HepG2 (cell line): ENCODE measurements around the gene ZCCHC17. TPM values are rescaled to one million over a fixed set of nuclear protein-coding genes. Genes with fewer than 3 reads are reported as not detected.

ENCODE experiments used
- ARID5B ChIP-seq: IDR thresholded peaks from 2 replicates; pipeline ENCODE4 v1.4.0; 2020; ENCODE audit warnings: mild to moderate bottlenecking, missing genetic modification reagents
- CEBPZ ChIP-seq: IDR thresholded peaks from 2 replicates; pipeline ENCODE4 v1.6.1; 2012; ENCODE audit warnings: low read length, improper control_type of control experiment
- E2F2 ChIP-seq: sonication (generic); formaldehyde crosslinking; IDR thresholded peaks from 2 replicates; pipeline ENCODE4 v1.4.0; 2020; ENCODE audit warnings: missing genetic modification reagents, borderline replicate concordance
- FOXA3 ChIP-seq: IDR thresholded peaks from 2 replicates; pipeline ENCODE4 v1.6.1; 2016; ENCODE audit warnings: missing genetic modification reagents, missing compliant biosample characterization
- FOXP4 ChIP-seq: sonication (generic); formaldehyde crosslinking; IDR thresholded peaks from 2 replicates; pipeline ENCODE4 v1.4.0; 2020; ENCODE audit warnings: missing genetic modification reagents
- KDM1A ChIP-seq: IDR thresholded peaks from 2 replicates; pipeline ENCODE4 v1.6.1; 2016; ENCODE audit warnings: missing compliant biosample characterization
- MBNL3 ChIP-seq: fragments of 250-450 bp; sonication (Bioruptor Pico); conservative IDR thresholded peaks from 2 replicates; pipeline ENCODE4 v1.8.0; 2022; ENCODE audit warnings: mild to moderate bottlenecking, inconsistent platforms
- PAX8 ChIP-seq: sonication (generic); formaldehyde crosslinking; IDR thresholded peaks from 2 replicates; pipeline ENCODE4 v1.8.0; 2022; ENCODE audit warnings: mild to moderate bottlenecking, missing genetic modification reagents, borderline replicate concordance
- PLRG1 ChIP-seq: fragments of 450-650 bp; conservative IDR thresholded peaks from 2 replicates; pipeline ENCODE4 v1.6.1; 2016
- POLR2A ChIP-seq, 2 experiments: IDR thresholded peaks; 2 replicates each; pipeline ENCODE4 v1.6.1; 2011; ENCODE audit warnings: low read depth in 2 of 2, low read length in 2 of 2, mild to moderate bottlenecking in 1 of 2, moderate library complexity in 1 of 2; ENCODE audit not compliant: insufficient read depth in 1 of 2
- SAP130 ChIP-seq: IDR thresholded peaks from 2 replicates; pipeline ENCODE4 v1.6.1; 2016; ENCODE audit warnings: low read depth
- SIN3A ChIP-seq: IDR thresholded peaks from 2 replicates; pipeline ENCODE4 v1.6.1; 2011; ENCODE audit warnings: low read depth, mild to moderate bottlenecking, control low read depth, low read length, borderline replicate concordance
- SNAPC2 ChIP-seq: sonication (generic); formaldehyde crosslinking; IDR thresholded peaks from 2 replicates; pipeline ENCODE4 v1.8.1; 2022; ENCODE audit warnings: mild to moderate bottlenecking, missing genetic modification reagents
- SP140L ChIP-seq: sonication (generic); formaldehyde crosslinking; IDR thresholded peaks from 2 replicates; pipeline ENCODE4 v1.4.0; 2020; ENCODE audit warnings: missing genetic modification reagents, borderline replicate concordance
- ZBTB42 ChIP-seq: sonication (generic); formaldehyde crosslinking; IDR thresholded peaks from 2 replicates; pipeline ENCODE4 v1.5.0; 2020; ENCODE audit warnings: mild to moderate bottlenecking, missing genetic modification reagents
- ZNF362 ChIP-seq: sonication (generic); formaldehyde crosslinking; IDR thresholded peaks from 2 replicates; pipeline ENCODE4 v1.4.0; 2020; ENCODE audit warnings: missing genetic modification reagents, mild to moderate bottlenecking, borderline replicate concordance
- ZNF430 ChIP-seq: sonication (generic); formaldehyde crosslinking; IDR thresholded peaks from 2 replicates; pipeline ENCODE4 v1.9.0; 2021; ENCODE audit warnings: mild to moderate bottlenecking, missing genetic modification reagents
- ZNF614 ChIP-seq: IDR thresholded peaks from 2 replicates; pipeline ENCODE4 v1.6.1; 2018; ENCODE audit warnings: missing biosample characterization, missing genetic modification reagents, inconsistent platforms, borderline replicate concordance
- ZNF737 ChIP-seq: sonication (generic); formaldehyde crosslinking; IDR thresholded peaks from 2 replicates; pipeline ENCODE4 v1.5.0; 2020; ENCODE audit warnings: missing genetic modification reagents, mild to moderate bottlenecking, borderline replicate concordance
- polyA plus RNA-seq, 8 experiments: library from polyadenylated mRNA; depleted of rRNA in 3 of 8; stranded (reverse) in 7 of 8; unstranded in 1 of 8; fragments of >200 nt; fragmentation: Illumina TruSeq in 4 of 8; extraction: Trizol in 4 of 8; gene quantifications; 2 replicates each; pipeline versions ENCODE4 v1.2.1 to v1.2.3, GENCODE V29; 2011 to 2016; ENCODE audit warnings: low read depth in 4 of 8, missing spikeins in 1 of 8, mixed read lengths in 1 of 8; ENCODE audit not compliant: insufficient read depth in 1 of 8
- total RNA-seq, 5 experiments: library from RNA; depleted of rRNA; stranded (reverse); fragments of >200 nt; fragmentation: Illumina TruSeq; extraction: Trizol; gene quantifications; 2 replicates each; pipeline ENCODE4 v1.2.3, GENCODE V29; 2016; ENCODE audit warnings: low read depth in 1 of 5

ZCCHC17 gene
- total and polyA plus RNA-seq, 2 of the 13 experiments (the other 11 are each of a cell fraction or from before 2014, with no cell fraction given): 20.5 to 53.0 TPM

- TF ChIP-seq ARID5B (CRISPR knock-in tag) (no peak), FOXP4 (CRISPR knock-in tag) (no peak), SIN3A (0 out of 2 replicates have a peak, but pooled peaks have one; percentile 14), E2F2 (no peak), ZNF737 (CRISPR knock-in tag) (no peak), MBNL3 (CRISPR knock-in tag) (no peak), POLR2A (IDR thresholded peaks at IDR 0.05; ENCODE audit: insufficient read depth in 1 of 2, low read depth in 2 of 2, low read length in 2 of 2) (no peak), ZNF614 (CRISPR knock-in tag) (no peak), CEBPZ (no peak), ZBTB42 (CRISPR knock-in tag) (0 out of 2 replicates have a peak, but pooled peaks have one; percentile 15), PLRG1 (no peak), ZNF430 (CRISPR knock-in tag) (0 out of 2 replicates have a peak, but pooled peaks have one; percentile 13), FOXA3 (no peak), ZNF362 (CRISPR knock-in tag) (0 out of 2 replicates have a peak, but pooled peaks have one; percentile 8), KDM1A (CRISPR knock-in tag) (0 out of 2 replicates have a peak, but pooled peaks have one; percentile 26), SNAPC2 (CRISPR knock-in tag) (no peak), SAP130 (no peak), PAX8 (CRISPR knock-in tag) (0 out of 2 replicates have a peak, but pooled peaks have one; percentile 49), SP140L (CRISPR knock-in tag) (no peak)
Observed at GRCh38 chr1:31295874-31296485, 852 bp upstream of the ZCCHC17 start (continued).
